ENCODE results near the gene UBR4. TPM values are rescaled to one million over a fixed set of nuclear protein-coding genes. Genes with fewer than 3 reads are reported as not detected.

Gene UBR4
- total and polyA plus RNA-seq, 4 donors = 103 to 182 (median 123) TPM

DNA sequence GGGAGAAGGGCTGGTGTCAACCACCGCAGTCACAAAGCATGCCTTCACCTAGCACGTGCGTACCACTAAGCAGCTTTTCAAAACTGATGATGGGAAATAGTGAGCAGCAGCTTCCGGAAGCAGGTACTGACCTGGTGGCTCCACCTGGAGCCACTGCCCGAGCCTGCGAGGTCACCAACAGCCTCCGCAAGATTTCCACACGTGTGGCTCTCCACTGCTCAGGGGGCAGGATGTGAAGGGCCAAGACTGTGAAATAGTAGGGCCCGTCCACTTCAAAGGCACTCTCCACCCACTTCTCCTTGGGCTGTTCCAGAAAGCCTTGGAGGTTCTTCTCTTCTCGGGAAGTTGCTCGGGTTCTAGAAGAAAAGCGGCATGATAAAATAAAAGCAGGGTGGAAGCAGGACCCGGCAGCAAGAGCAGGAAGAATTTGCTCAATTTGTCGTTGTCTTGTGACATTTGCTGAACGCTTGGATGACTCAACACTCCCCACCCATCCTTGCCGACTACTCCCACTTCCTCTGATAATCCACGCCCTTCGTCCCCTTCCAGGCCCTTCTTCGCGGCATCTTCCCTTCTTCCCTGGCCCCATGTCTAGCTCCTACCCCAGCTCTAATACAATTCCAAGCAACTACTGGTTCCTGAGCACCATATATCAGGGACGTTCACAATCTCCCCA lies 128.7 kb downstream of the UBR4 start:
- 87% methylated on average over 21 of the region's 21 CpGs for WGBS (ENCODE audit: insufficient coverage)
- no peak overlapping the region for H3K27ac ChIP-seq (ENCODE audit: low read depth, low read length)

DNA sequence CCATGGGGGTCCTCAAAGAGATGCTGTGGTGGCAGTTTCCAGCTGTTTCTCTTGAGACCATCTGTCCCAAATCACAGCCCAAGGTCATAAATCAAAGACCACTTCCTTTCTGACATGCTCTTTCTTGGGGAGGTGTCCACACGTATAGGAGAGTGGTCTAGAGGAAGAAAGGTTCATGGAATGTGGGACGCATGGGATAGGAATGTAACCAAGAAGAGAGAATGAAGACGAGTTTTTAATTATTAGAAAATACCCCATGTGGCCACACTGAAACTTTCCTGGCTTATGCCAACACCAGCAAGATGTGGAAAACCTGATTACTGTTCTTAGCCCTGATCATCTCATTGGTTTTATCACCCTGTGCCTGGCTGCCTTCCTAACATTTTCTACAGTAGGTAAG lies 129.3 kb downstream of the UBR4 start:
- no CpG with 5 or more reads among the region's 3 CpGs for WGBS (ENCODE audit: insufficient coverage)
- no peak for DNase-seq (ENCODE audit: low read depth in 4 of 6, low spot score in 6 of 6)

More for the DNA sequence above, 128.7 kb downstream of the UBR4 start:
- Histone ChIP-seq H3K4me3 (ENCODE audit: low read depth, low read length) (no peak overlapping the region), H3K36me3 (ENCODE audit: control insufficient read depth, insufficient read depth, low read length) (peaks cover 87% of the 10 kb centered on the region), H3K9me3 (ENCODE audit: control insufficient read depth, insufficient read depth, low read length) (no peaks in the 10 kb centered on the region), H3K27me3 (ENCODE audit: control insufficient read depth, insufficient read depth, low read length) (no peaks in the 10 kb centered on the region), H3K4me1 (ENCODE audit: control insufficient read depth, insufficient read depth, low read length) (peaks cover 4% of the 10 kb centered on the region)
- DNase-seq (ENCODE audit: low read depth in 4 of 6, low spot score in 6 of 6) = no peak

DNA sequence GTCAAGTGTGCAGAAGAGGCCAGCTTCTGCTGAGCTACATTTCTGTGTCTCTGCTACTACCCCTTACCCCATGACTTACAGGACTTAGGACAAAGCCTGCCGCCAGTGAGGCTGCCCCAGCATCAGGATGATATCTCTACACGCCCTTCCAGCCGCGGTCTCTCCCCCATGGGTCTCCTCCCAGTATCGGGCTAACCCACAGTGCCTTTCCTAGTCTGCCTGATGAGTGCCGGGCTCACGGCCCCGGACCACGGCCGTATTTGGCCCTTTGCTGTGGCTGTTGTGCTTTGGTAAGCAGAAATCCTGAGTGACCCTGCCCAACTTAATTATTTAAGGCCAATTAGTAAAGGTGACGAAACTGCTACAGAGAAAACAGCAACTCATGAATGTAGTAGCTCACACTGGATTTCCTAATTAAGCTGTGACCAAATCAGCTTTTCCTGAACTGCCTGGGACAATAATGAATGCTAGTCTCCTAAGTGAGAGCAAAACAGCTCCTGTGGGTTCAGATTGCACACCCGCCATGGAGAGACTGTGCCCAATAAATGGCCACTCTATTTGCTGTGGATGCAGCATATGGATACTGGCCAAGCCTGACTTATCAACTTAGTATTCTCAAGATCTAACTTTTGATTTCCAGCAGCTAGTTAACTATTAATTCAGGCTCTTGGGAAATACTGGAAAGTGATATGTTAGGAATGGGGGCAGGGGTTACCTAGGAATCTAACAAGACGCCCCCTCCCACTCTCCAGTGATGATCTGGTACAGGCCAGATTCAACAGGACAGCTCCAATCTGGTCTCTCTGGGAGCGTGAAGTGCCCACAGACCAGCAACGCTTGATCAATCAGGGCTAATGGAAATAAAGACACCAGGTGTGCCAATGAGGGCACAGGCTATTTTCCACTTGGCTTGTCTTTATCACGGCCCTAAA lies 130.3 kb downstream of the UBR4 start:
- Histone ChIP-seq H3K36me3 (ENCODE audit: control insufficient read depth, insufficient read depth, low read length) (peaks cover 88% of the 10 kb centered on the region), H3K4me3 (ENCODE audit: low read depth, low read length) (no peak overlapping the region), H3K9me3 (ENCODE audit: control insufficient read depth, insufficient read depth, low read length) (no peaks in the 10 kb centered on the region), H3K27me3 (ENCODE audit: control insufficient read depth, insufficient read depth, low read length) (no peaks in the 10 kb centered on the region), H3K4me1 (ENCODE audit: control insufficient read depth, insufficient read depth, low read length) (peaks cover 12% of the 10 kb centered on the region), H3K27ac (ENCODE audit: low read depth, low read length) (no peak overlapping the region)
- peak in 1 of 6 donors; percentile 36 for DNase-seq (ENCODE audit: low read depth in 4 of 6, low spot score in 6 of 6)
- WGBS (ENCODE audit: insufficient coverage) = 67% methylated on average over 13 of the region's 16 CpGs

More for the DNA sequence above, 129.3 kb downstream of the UBR4 start:
- H3K27ac ChIP-seq (ENCODE audit: low read depth, low read length) = no peak overlapping the region
- peaks cover 87% of the 10 kb centered on the region for H3K36me3 ChIP-seq (ENCODE audit: control insufficient read depth, insufficient read depth, low read length)
- peaks cover 4% of the 10 kb centered on the region for H3K4me1 ChIP-seq (ENCODE audit: control insufficient read depth, insufficient read depth, low read length)
- no peak overlapping the region for H3K4me3 ChIP-seq (ENCODE audit: low read depth, low read length)
- H3K9me3 ChIP-seq (ENCODE audit: control insufficient read depth, insufficient read depth, low read length) = no peaks in the 10 kb centered on the region
- H3K27me3 ChIP-seq (ENCODE audit: control insufficient read depth, insufficient read depth, low read length) = no peaks in the 10 kb centered on the region

DNA sequence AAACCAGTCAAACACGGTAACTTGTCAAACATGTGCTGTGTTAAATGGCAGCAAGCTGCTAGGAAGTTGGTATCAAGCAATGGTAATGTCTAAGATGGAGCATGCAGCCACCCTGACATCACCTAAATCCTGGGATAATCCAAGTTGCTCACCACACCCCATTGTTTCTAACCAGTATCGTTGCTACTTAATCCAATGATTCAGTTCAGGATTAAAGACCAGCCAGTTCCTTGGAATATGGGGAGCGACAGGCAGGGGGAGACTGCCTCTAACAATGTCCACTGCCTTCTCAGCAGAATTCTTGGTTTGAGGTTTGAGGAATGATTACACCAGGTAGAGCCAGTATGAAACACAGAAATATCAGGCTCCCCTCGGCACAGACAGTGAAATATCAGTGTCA lies 131.5 kb downstream of the UBR4 start:
- Histone ChIP-seq H3K4me3 (ENCODE audit: low read depth, low read length) (no peak overlapping the region), H3K9me3 (ENCODE audit: control insufficient read depth, insufficient read depth, low read length) (no peaks in the 10 kb centered on the region), H3K27me3 (ENCODE audit: control insufficient read depth, insufficient read depth, low read length) (no peaks in the 10 kb centered on the region), H3K36me3 (ENCODE audit: control insufficient read depth, insufficient read depth, low read length) (peaks cover 88% of the 10 kb centered on the region), H3K27ac (ENCODE audit: low read depth, low read length) (no peak overlapping the region), H3K4me1 (ENCODE audit: control insufficient read depth, insufficient read depth, low read length) (peaks cover 16% of the 10 kb centered on the region)
- DNase-seq (ENCODE audit: low read depth in 4 of 6, low spot score in 6 of 6) = no peak
- no CpG with 5 or more reads among the region's 4 CpGs for WGBS (ENCODE audit: insufficient coverage)

DNA sequence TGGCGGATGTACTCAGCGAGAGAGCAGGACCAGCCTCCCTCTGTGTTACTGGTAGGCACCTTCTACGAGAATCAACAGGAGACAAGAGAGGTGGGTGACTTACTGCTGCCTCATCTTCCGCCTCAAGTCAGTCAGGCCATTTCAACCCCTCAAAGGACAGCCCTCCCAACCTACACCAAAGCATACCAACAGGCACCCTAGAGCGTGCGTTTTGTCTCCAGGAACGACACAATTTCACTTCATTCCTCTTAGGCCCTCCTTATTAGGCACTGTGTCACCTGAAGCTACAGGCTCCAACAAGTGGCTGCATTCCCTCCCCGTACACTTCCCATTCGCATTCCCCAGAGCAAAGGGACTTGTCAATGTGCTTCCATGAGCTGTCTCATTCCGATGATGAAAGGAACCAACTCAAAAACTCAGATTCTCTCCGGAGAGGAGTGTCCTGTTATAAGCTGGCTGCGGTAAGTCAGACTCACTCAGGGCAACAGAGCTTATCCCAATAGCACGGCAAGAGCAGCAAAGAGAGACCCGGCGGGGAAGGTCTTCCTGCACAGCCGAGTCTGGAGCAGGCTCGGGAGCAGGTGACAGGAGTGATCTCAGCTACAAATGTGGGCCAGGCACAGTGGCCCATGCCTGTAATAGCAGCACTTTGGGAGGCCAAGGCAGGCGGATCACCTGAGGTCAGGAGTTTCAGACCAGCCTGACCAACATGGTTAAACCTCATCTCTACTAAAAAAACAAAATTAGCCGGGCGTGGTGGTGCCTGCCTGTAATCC lies 133.0 kb downstream of the UBR4 start:
- 86% methylated on average over 20 of the region's 20 CpGs for WGBS (ENCODE audit: insufficient coverage)
- DNase-seq (ENCODE audit: low read depth in 4 of 6, low spot score in 6 of 6) = no peak
- H3K4me1 ChIP-seq (ENCODE audit: control insufficient read depth, insufficient read depth, low read length) = peaks cover 20% of the 10 kb centered on the region
- H3K9me3 ChIP-seq (ENCODE audit: control insufficient read depth, insufficient read depth, low read length) = no peaks in the 10 kb centered on the region
- H3K27ac ChIP-seq (ENCODE audit: low read depth, low read length) = no peak overlapping the region
- H3K4me3 ChIP-seq (ENCODE audit: low read depth, low read length) = no peak overlapping the region
- peaks cover 89% of the 10 kb centered on the region for H3K36me3 ChIP-seq (ENCODE audit: control insufficient read depth, insufficient read depth, low read length)
- H3K27me3 ChIP-seq (ENCODE audit: control insufficient read depth, insufficient read depth, low read length) = no peaks in the 10 kb centered on the region

DNA sequence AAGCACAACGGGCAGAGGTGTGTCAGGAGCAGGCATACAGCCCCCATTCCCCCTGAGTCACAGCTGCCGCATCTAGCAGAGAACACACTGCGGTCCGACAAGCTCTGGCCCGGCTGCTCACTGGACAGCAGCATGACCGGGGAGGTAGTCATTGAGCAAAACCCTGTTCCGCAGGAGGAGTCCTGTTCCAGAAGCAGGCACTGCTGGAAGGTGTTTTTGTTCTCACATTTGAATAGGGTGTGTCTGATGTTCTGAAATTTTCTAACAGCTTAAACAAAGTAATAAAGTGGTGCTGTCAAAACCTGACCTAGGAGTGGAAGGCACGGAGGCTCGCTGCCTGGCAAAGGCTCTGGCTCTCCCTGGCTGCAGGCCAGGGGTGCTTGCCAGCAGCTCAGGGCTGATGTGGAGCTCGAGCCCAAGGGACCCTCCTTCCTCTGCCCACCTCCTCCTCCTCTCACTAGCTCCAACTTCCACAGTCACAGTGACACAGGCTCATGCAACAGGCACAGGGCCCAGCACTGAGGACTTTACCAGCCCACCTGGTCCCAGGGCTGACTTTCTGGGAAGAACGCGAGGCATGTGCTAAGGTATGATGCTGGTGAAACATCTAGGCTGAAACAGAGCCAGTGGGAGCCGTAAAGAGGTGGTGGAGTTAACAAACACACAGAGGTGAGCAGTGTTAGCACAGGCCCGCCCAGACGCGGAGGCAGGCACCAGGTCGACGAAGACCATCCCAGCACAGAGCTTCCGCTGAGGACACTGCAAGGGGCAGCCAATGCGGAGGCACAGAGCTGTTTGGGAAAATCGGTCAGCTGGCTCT lies 135.0 kb downstream of the UBR4 start:
- 87% methylated on average over 19 of the region's 21 CpGs for WGBS (ENCODE audit: insufficient coverage)
- H3K4me1 ChIP-seq (ENCODE audit: control insufficient read depth, insufficient read depth, low read length) = peaks cover 21% of the 10 kb centered on the region
- DNase-seq (ENCODE audit: low read depth in 4 of 6, low spot score in 6 of 6) = peak in 2 of 6 donors; percentile 17 to 51
- peaks cover 72% of the 10 kb centered on the region for H3K36me3 ChIP-seq (ENCODE audit: control insufficient read depth, insufficient read depth, low read length)
- no peak overlapping the region for H3K4me3 ChIP-seq (ENCODE audit: low read depth, low read length)
- no peak overlapping the region for H3K27ac ChIP-seq (ENCODE audit: low read depth, low read length)
- peaks cover 3% of the 10 kb centered on the region for H3K27me3 ChIP-seq (ENCODE audit: control insufficient read depth, insufficient read depth, low read length)
- H3K9me3 ChIP-seq (ENCODE audit: control insufficient read depth, insufficient read depth, low read length) = no peaks in the 10 kb centered on the region

DNA sequence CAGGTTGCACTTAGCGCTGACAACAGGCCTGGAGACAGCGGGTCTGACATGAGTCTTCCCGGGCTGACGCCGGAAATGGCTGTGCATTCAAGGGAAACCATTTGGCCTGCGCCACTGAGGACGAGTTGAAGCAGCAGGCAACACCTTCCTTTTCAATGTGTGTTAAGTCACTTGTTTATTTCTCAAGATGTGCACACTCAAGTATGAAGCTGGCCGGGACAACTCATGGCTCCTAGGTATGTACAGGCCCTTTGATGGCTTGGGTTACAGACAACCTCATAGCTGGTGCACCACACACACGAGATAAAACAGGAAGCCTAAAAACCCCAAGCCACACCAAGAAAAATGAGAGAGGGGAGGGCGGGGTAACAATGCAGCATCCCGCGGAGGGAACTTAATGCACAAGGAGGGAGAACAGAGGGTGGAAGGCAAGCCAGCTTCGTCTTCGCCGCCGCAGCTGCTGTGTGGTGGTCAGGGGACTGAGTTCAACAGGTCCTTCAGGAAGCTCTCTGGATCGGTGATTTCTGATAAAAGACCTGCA lies 135.6 kb downstream of the UBR4 start:
- Histone ChIP-seq H3K4me1 (ENCODE audit: control insufficient read depth, insufficient read depth, low read length) (peaks cover 22% of the 10 kb centered on the region), H3K9me3 (ENCODE audit: control insufficient read depth, insufficient read depth, low read length) (no peaks in the 10 kb centered on the region), H3K27ac (ENCODE audit: low read depth, low read length) (no peak overlapping the region), H3K27me3 (ENCODE audit: control insufficient read depth, insufficient read depth, low read length) (peaks cover 3% of the 10 kb centered on the region), H3K4me3 (ENCODE audit: low read depth, low read length) (no peak overlapping the region), H3K36me3 (ENCODE audit: control insufficient read depth, insufficient read depth, low read length) (peaks cover 66% of the 10 kb centered on the region)
- WGBS (ENCODE audit: insufficient coverage) = 94% methylated on average over 14 of the region's 17 CpGs
- DNase-seq (ENCODE audit: low read depth in 4 of 6, low spot score in 6 of 6) = no peak

DNA sequence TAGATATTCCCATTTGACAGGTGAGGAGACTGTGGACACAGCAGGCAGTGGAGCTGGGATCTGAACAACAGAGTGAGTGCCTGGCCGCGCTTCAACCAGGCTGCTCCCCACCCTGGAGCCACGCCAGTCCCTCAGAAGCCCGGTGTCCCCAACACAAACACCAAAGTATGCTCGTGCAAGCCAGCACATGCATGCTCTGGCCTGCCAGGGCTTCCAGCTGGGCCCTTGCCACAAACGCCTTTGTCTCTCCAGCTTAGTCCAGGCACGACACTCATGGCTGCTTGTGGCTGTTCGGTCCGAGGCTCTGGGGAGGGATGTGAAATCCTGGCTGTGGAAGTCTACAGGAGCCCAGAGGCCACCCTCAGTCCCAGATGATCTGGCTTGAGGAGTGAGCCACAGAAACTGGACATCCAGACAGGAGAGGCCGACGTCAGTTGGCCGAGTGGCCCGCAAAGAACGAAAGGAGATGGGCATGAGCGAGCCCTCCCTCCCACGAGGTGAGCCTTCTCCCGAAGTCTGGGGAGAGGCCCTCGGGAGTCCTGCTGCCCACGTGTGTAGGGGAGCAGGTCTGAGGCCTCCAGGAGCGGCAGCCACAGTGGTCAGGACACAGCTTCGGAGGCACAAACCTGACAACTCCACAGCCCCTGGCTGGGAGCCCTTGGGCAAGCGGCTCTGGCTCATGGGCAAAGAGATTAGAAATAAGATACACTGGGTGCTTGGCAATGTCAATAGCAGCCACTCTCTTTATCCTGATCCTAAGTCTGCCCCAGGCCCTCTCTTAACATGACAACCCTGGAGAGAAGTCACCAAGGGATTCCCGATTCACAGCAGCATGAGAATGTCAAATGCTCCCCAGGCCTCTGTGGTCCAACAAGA lies 136.5 kb downstream of the UBR4 start:
- Histone ChIP-seq H3K27ac (ENCODE audit: low read depth, low read length) (no peak overlapping the region), H3K27me3 (ENCODE audit: control insufficient read depth, insufficient read depth, low read length) (peaks cover 3% of the 10 kb centered on the region), H3K36me3 (ENCODE audit: control insufficient read depth, insufficient read depth, low read length) (peaks cover 65% of the 10 kb centered on the region), H3K4me1 (ENCODE audit: control insufficient read depth, insufficient read depth, low read length) (peaks cover 23% of the 10 kb centered on the region), H3K4me3 (ENCODE audit: low read depth, low read length) (no peak overlapping the region), H3K9me3 (ENCODE audit: control insufficient read depth, insufficient read depth, low read length) (no peaks in the 10 kb centered on the region)
- 65% methylated on average over 19 of the region's 23 CpGs for WGBS (ENCODE audit: insufficient coverage)
- peak in 1 of 6 donors; percentile 47 for DNase-seq (ENCODE audit: low read depth in 4 of 6, low spot score in 6 of 6)

Data from spinal cord (tissue), 10 donors.